ENCODE data around the gene LTBP1. TPM values are rescaled to one million over a fixed set of nuclear protein-coding genes. Genes with fewer than 3 reads are reported as not detected.

Gene LTBP1
- total and polyA plus RNA-seq, 7 experiments from 2014 or later: 0.29 to 2.1 TPM; not detected in 5

DNA sequence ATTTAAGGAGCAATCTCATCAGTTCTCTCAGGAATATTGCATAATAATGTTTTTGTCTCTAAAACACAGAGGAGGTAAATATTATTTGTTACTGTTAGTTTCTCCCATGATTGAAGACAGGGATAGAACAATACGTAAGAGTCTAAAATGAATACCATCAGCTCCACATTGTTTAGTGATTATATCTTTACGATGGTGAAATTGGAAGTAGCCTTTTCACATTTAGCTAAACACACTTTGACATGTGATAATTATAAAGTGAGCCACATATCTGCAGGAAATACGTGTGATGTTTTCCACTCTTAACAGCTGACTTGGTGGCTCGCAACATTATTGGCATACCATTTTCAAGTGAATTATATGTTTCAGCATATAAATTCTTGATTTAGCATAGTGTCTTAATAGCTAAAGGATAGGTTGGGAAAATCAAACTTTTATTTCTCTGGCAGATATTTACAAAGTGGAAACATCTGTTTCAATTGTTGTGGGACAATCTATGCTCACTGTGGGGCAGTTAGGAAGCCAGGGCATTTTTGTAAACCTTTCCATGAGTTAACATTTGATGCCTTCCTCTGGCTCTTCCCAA lies 321.6 kb downstream of the LTBP1 start:
- H3K36me3 Mint-ChIP-seq: peaks cover 0 to 3% (median 0%) of the 10 kb centered on the region in 5 donors
- Histone ChIP-seq H3K27me3 (ENCODE audit: control insufficient read depth in 2 of 2, insufficient read depth in 2 of 2, low read length in 2 of 2) (no peaks in the 10 kb centered on the region), H3K4me1 (ENCODE audit: control insufficient read depth in 2 of 2, insufficient read depth in 2 of 2, low read length in 2 of 2) (peaks cover 0 to 12% of the 10 kb centered on the region in 2 donors), H3K27ac (ENCODE audit: low read depth, low read length) (no peak overlapping the region), H3K9me3 (ENCODE audit: control insufficient read depth in 2 of 3, low read length in 3 of 3) (no peaks in the 10 kb centered on the region), H3K4me3 (ENCODE audit: low read length) (no peak overlapping the region), H3K36me3 (ENCODE audit: control insufficient read depth in 2 of 3, insufficient read depth in 3 of 3, low read length in 3 of 3) (no peaks in the 10 kb centered on the region)
- ChIA-PET POLR2A (no interaction called here), CTCF (no interaction called here)
- ATAC-seq: no peak
- intact Hi-C loops (cut with micrococcal nuclease): no loop called here
- H3K27me3 Mint-ChIP-seq: peaks cover 0 to 6% (median under 1%) of the 10 kb centered on the region in 5 donors
- H3K9me3 Mint-ChIP-seq: peaks cover 0 to 5% (median 0%) of the 10 kb centered on the region in 11 donors
- DNase-seq: no peak
- no peak overlapping the region for H3K27ac Mint-ChIP-seq
- H3K4me1 Mint-ChIP-seq: peaks cover 0 to 7% (median 0%) of the 10 kb centered on the region in 7 donors
- no peak overlapping the region for H3K4me3 Mint-ChIP-seq

DNA sequence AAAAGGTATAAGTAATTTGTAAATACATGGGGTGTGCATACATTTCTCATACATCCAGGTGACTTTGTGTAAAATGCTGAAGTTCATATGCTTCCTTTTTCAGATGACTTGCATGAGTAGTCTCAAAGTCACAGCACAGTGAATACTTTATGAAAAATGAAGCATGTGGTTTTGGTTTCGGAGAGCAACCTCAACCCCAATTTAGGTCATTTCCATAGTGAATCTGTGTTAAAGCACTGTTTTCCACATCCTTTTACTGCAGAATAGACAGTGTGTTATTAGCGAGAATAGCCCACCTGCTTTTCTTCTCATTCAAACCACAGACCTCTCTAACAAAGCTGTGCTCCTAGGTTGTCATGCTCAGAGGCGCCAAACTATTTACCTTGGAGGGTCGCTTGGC lies 325.2 kb downstream of the LTBP1 start:
- H3K36me3 Mint-ChIP-seq: peaks cover 0 to 3% (median 0%) of the 10 kb centered on the region in 5 donors
- ATAC-seq: peak; percentile 45
- Histone ChIP-seq H3K9me3 (ENCODE audit: control insufficient read depth in 2 of 3, low read length in 3 of 3) (no peaks in the 10 kb centered on the region), H3K27ac (ENCODE audit: low read depth, low read length) (no peak overlapping the region), H3K4me3 (ENCODE audit: low read length) (no peak overlapping the region), H3K36me3 (ENCODE audit: control insufficient read depth in 2 of 3, insufficient read depth in 3 of 3, low read length in 3 of 3) (no peaks in the 10 kb centered on the region), H3K27me3 (ENCODE audit: control insufficient read depth in 2 of 2, insufficient read depth in 2 of 2, low read length in 2 of 2) (no peaks in the 10 kb centered on the region), H3K4me1 (ENCODE audit: control insufficient read depth in 2 of 2, insufficient read depth in 2 of 2, low read length in 2 of 2) (peaks cover 0 to 12% of the 10 kb centered on the region in 2 donors)
- CTCF ChIA-PET: no interaction called here
- intact Hi-C loops (cut with micrococcal nuclease): no loop called here
- peaks cover 0 to 9% (median 4%) of the 10 kb centered on the region in 5 donors for H3K27me3 Mint-ChIP-seq
- no peak overlapping the region for H3K27ac Mint-ChIP-seq
- DNase-seq: no peak
- POLR2A ChIA-PET: no interaction called here
- peaks cover 0 to 5% (median 0%) of the 10 kb centered on the region in 11 donors for H3K9me3 Mint-ChIP-seq
- peaks cover 0 to 7% (median 0%) of the 10 kb centered on the region in 7 donors for H3K4me1 Mint-ChIP-seq
- H3K4me3 Mint-ChIP-seq: no peak overlapping the region

DNA sequence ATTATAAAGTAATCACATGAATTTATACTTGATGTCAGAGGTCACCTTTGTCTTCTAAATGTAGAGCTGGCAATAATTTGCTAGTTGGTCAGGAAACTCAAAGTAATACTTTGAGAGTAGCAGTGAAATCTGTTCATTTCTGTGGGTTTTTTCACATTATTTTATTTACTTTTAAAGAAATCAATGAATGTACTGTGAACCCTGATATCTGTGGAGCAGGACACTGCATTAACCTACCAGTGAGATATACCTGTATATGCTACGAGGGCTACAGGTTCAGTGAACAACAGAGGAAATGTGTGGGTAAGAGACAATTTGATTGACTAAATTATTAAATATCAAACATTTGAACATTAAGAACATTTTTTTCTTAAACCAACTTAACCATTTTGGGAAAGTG lies 326.7 kb downstream of the LTBP1 start:
- Histone ChIP-seq H3K4me3 (ENCODE audit: low read length) (no peak overlapping the region), H3K36me3 (ENCODE audit: control insufficient read depth in 2 of 3, insufficient read depth in 3 of 3, low read length in 3 of 3) (no peaks in the 10 kb centered on the region), H3K9me3 (ENCODE audit: control insufficient read depth in 2 of 3, low read length in 3 of 3) (no peaks in the 10 kb centered on the region), H3K4me1 (ENCODE audit: control insufficient read depth in 2 of 2, insufficient read depth in 2 of 2, low read length in 2 of 2) (peaks cover 0 to 12% of the 10 kb centered on the region in 2 donors), H3K27ac (ENCODE audit: low read depth, low read length) (no peak overlapping the region), H3K27me3 (ENCODE audit: control insufficient read depth in 2 of 2, insufficient read depth in 2 of 2, low read length in 2 of 2) (no peaks in the 10 kb centered on the region)
- Mint-ChIP-seq H3K27ac (no peak overlapping the region), H3K9me3 (peaks cover 0 to 1% (median 0%) of the 10 kb centered on the region in 11 donors), H3K27me3 (peaks cover 0 to 9% (median 4%) of the 10 kb centered on the region in 5 donors), H3K36me3 (peaks cover 0 to 3% (median 0%) of the 10 kb centered on the region in 5 donors), H3K4me1 (peaks cover 0 to 7% (median 0%) of the 10 kb centered on the region in 7 donors), H3K4me3 (no peak overlapping the region)
- POLR2A ChIA-PET: no interaction called here
- intact Hi-C loops (cut with micrococcal nuclease): no loop called here
- ATAC-seq: no peak
- no peak for DNase-seq
- CTCF ChIA-PET: no interaction called here

DNA sequence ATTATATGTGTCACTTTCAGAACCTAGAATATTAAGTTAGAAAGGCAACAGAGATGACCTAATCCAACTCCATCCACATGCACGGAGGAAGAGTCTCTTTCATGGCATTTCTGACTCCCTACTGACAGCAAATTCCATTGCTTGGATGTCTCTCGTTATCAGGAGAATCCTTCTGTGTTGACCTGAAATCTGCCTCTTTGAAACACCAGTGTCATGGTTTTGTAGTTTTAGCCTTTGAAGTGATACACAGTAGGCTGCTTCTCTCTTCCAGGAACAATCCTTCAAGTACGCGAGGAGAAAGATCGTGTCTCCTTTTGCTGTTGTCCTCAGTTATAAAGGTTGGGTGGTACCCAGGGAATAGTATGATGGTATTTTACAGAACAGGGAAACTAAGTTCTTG lies 327.8 kb downstream of the LTBP1 start:
- no peak overlapping the region for H3K4me3 Mint-ChIP-seq
- peaks cover 0 to 1% (median 0%) of the 10 kb centered on the region in 11 donors for H3K9me3 Mint-ChIP-seq

DNA sequence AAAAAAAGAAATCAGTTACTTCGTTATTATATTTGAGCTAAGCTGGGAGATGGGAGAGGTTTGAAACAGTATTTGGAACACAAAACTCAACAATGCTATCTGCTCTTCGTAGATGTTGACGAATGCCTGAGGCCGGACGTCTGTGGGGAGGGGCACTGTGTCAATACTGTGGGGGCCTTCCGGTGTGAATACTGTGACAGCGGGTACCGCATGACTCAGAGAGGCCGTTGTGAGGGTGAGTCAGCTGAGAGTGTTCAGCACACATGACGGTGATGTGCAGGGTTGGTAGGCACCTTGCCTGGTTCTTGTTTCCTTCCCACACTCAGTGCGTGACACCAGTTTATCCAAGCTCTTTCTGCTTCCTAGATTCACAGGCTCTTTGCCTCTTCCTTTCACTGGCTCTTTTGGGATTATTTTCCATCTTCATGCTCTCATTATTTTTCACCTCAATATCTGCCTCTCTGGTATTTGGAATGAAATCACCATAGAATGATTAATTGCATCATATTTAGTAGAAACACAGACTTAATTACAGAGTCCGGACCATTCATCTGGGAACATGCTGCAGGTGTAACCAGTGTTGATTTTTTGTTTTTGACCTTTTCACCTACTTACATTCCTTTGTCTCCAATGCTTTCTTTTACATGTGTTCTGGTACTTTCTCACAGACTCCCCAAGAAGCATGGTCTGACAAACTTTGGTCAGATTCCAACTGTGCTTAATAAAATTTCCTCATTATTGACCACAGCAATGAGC lies 329.1 kb downstream of the LTBP1 start:
- ChIA-PET CTCF (no interaction called here), POLR2A (no interaction called here)
- DNase-seq: no peak
- Mint-ChIP-seq H3K9me3 (no peaks in the 10 kb centered on the region), H3K27ac (no peak overlapping the region), H3K27me3 (peaks cover 0 to 10% (median 4%) of the 10 kb centered on the region in 5 donors), H3K36me3 (no peaks in the 10 kb centered on the region), H3K4me3 (no peak overlapping the region), H3K4me1 (peaks cover 0 to 7% (median 0%) of the 10 kb centered on the region in 7 donors)
- intact Hi-C loops (cut with micrococcal nuclease): no loop called here
- H3K27me3 ChIP-seq (ENCODE audit: control insufficient read depth in 2 of 2, insufficient read depth in 2 of 2, low read length in 2 of 2): no peaks in the 10 kb centered on the region
- no peak overlapping the region for H3K4me3 ChIP-seq (ENCODE audit: low read length)
- H3K4me1 ChIP-seq (ENCODE audit: control insufficient read depth in 2 of 2, insufficient read depth in 2 of 2, low read length in 2 of 2): peaks cover 0 to 12% of the 10 kb centered on the region in 2 donors
- ATAC-seq: peak; percentile 90
- no peak overlapping the region for H3K27ac ChIP-seq (ENCODE audit: low read depth, low read length)
- H3K36me3 ChIP-seq (ENCODE audit: control insufficient read depth in 2 of 3, insufficient read depth in 3 of 3, low read length in 3 of 3): no peaks in the 10 kb centered on the region
- H3K9me3 ChIP-seq (ENCODE audit: control insufficient read depth in 2 of 3, low read length in 3 of 3): no peaks in the 10 kb centered on the region

More for the DNA sequence above, 327.8 kb downstream of the LTBP1 start:
- ChIA-PET POLR2A (no interaction called here), CTCF (no interaction called here)
- intact Hi-C loops (cut with micrococcal nuclease): no loop called here
- no peak for DNase-seq
- H3K4me1 ChIP-seq (ENCODE audit: control insufficient read depth in 2 of 2, insufficient read depth in 2 of 2, low read length in 2 of 2): peaks cover 0 to 12% of the 10 kb centered on the region in 2 donors
- no peaks in the 10 kb centered on the region for H3K27me3 ChIP-seq (ENCODE audit: control insufficient read depth in 2 of 2, insufficient read depth in 2 of 2, low read length in 2 of 2)
- peaks cover 0 to 8% (median 4%) of the 10 kb centered on the region in 5 donors for H3K27me3 Mint-ChIP-seq
- H3K4me1 Mint-ChIP-seq: peaks cover 0 to 7% (median 0%) of the 10 kb centered on the region in 7 donors
- no peak overlapping the region for H3K27ac Mint-ChIP-seq
- ATAC-seq: no peak
- H3K36me3 ChIP-seq (ENCODE audit: control insufficient read depth in 2 of 3, insufficient read depth in 3 of 3, low read length in 3 of 3): no peaks in the 10 kb centered on the region
- H3K36me3 Mint-ChIP-seq: peaks cover 0 to 2% (median 0%) of the 10 kb centered on the region in 5 donors
- no peak overlapping the region for H3K4me3 ChIP-seq (ENCODE audit: low read length)
- no peak overlapping the region for H3K27ac ChIP-seq (ENCODE audit: low read depth, low read length)
- H3K9me3 ChIP-seq (ENCODE audit: control insufficient read depth in 2 of 3, low read length in 3 of 3): no peaks in the 10 kb centered on the region

DNA sequence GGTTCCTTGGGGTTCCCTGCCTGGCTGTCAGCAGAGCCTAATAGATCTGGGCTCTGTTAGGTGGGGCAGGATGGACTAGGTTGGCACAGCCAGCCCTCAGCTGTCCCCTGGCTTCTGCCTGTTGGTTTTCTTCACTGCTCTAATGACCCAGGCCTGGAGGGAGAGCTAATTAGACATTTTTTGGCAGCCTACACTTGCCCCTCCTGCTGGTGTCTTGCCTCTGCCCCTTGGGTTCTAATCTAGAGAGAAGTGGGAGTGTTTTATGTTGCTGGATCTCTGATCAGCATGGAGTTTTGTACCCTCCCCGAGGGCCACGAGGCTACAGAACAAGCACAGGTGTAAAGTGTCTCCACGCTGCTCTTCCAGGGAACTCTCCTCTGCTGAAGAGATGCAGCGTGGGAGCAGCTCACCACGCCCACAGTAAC lies 330.3 kb downstream of the LTBP1 start:
- Mint-ChIP-seq H3K27me3 (peaks cover 0 to 7% (median 4%) of the 10 kb centered on the region in 5 donors), H3K27ac (no peak overlapping the region), H3K4me1 (peaks cover 0 to 5% (median 0%) of the 10 kb centered on the region in 7 donors), H3K4me3 (no peak overlapping the region), H3K9me3 (no peaks in the 10 kb centered on the region), H3K36me3 (no peaks in the 10 kb centered on the region)
- DNase-seq (no peak), ATAC-seq (no peak)
- H3K27ac ChIP-seq (ENCODE audit: low read depth, low read length): no peak overlapping the region
- H3K4me1 ChIP-seq (ENCODE audit: control insufficient read depth in 2 of 2, insufficient read depth in 2 of 2, low read length in 2 of 2): peaks cover 0 to 9% of the 10 kb centered on the region in 2 donors
- no peak overlapping the region for H3K4me3 ChIP-seq (ENCODE audit: low read length)
- intact Hi-C loops (cut with micrococcal nuclease): no loop called here
- H3K27me3 ChIP-seq (ENCODE audit: control insufficient read depth in 2 of 2, insufficient read depth in 2 of 2, low read length in 2 of 2): no peaks in the 10 kb centered on the region
- CTCF ChIA-PET: no interaction called here
- H3K9me3 ChIP-seq (ENCODE audit: control insufficient read depth in 2 of 3, low read length in 3 of 3): no peaks in the 10 kb centered on the region
- H3K36me3 ChIP-seq (ENCODE audit: control insufficient read depth in 2 of 3, insufficient read depth in 3 of 3, low read length in 3 of 3): no peaks in the 10 kb centered on the region
- POLR2A ChIA-PET: no interaction called here

Data from naive thymus-derived CD4-positive, alpha-beta T cell (primary cell).